Esophagus muscularis mucosa (tissue), 4 donors: ENCODE data around the gene MTA3.

Source experiments
- CTCF ChIP-seq, 3 experiments: fragments of 200-600 bp in 2 of 3; fragments of 450-650 bp in 1 of 3; sonication (generic) in 2 of 3; IDR thresholded peaks; one replicate each; pipeline ENCODE4 v1.5.1; 2017 to 2019; ENCODE audit warnings: antibody characterized with exemption in 3 of 3, mild to moderate bottlenecking in 2 of 3, moderate library complexity in 1 of 3
- EP300 ChIP-seq: sonication (generic); formaldehyde crosslinking; IDR thresholded peaks from one replicate; pipeline ENCODE4 v1.6.1; 2017; ENCODE audit warnings: antibody characterized with exemption
- POLR2A ChIP-seq: fragments of 450-650 bp; IDR thresholded peaks from one replicate; pipeline ENCODE4 v1.6.1; 2017; ENCODE audit warnings: antibody characterized with exemption, moderate library complexity, mild to moderate bottlenecking, low read depth
- POLR2AphosphoS5 ChIP-seq, 2 donors: sonication (generic); formaldehyde crosslinking; IDR thresholded peaks; one replicate each; pipeline ENCODE4 v1.6.1; 2017; ENCODE audit warnings: antibody characterized with exemption in 2 of 2

DNA sequence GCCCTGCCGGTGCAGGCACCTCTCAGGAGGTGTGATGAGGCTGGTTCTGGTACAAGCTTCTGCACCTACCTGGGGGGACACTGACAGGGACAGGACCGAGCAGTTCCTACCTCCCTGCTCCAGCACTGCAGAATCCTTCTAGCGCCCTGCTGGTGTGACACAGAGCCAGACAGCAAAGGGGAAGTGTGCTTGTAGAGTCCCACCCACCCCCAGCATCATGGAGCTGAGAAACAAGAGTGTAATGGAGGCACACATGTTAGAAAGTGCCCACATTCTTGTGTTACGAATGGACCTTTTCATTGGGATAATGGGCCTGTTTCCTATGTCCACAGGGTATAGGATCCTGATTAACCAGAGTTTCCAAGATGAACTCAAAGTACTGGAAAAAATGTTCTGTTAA lies 157.2 kb downstream of the MTA3 start:
- TF ChIP-seq POLR2AphosphoS5 (IDR thresholded peaks at IDR 0.05) (no peak), CTCF (IDR thresholded peaks at IDR 0.05) (no peak), EP300 (no peak), POLR2A (no peak)
